ENCODE data around the gene CBX3.
"Not testable (repeated sequence)": the region's sequence is repeated elsewhere in the genome, so short reads cannot be mapped to it uniquely, and the experiment has no call there.

CBX3 gene

GRCh38 chr7:26171601-26172000 lies 29.9 kb upstream of the CBX3 start:
- no peak for DNase-seq

- DNase-seq = no peak
Observed at GRCh38 chr7:26172048-26172447, 29.5 kb upstream of the CBX3 start.

DNA sequence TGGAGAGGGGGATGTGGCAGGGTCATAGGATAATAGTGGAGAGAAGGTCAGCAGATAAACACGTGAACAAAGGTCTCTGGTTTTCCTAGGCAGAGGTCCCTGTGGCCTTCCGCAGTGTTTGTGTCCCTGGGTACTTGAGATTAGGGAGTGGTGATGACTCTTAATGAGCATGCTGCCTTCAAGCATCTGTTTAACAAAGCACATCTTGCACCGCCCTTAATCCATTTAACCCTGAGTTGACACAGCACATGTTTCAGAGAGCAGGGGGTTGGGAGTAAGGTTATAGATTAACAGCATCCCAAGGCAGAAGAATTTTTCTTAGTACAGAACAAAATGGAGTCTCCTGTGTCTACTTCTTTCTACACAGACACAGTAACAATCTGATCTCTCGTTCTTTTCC lies 25.6 kb upstream of the CBX3 start:
- DNase-seq = not testable (repeated sequence)

- DNase-seq = not testable (repeated sequence)
Observed at GRCh38 chr7:26176696-26177095, 24.8 kb upstream of the CBX3 start.

DNA sequence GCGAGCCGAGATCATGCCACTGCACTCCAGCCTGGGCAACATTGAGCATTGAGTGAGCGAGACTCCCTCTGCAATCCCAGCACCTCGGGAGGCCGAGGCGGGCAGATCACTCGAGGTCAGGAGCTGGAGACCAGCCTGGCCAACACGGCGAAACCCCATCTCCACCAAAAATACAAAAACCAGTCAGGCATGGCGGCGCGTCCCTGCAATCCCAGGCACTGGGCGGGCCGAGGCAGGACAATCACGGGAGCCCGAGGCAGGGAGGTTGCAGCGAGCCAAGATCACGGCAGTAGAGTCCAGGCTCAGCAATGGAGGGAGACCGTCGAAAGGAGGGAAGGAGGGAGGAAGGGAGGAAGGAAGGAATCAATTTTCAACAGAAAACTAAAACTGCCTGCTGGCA lies 24.3 kb upstream of the CBX3 start:
- DNase-seq = not testable (repeated sequence)

- no peak for DNase-seq
Observed at GRCh38 chr7:26178272-26178960, 23.1 kb upstream of the CBX3 start.

DNA sequence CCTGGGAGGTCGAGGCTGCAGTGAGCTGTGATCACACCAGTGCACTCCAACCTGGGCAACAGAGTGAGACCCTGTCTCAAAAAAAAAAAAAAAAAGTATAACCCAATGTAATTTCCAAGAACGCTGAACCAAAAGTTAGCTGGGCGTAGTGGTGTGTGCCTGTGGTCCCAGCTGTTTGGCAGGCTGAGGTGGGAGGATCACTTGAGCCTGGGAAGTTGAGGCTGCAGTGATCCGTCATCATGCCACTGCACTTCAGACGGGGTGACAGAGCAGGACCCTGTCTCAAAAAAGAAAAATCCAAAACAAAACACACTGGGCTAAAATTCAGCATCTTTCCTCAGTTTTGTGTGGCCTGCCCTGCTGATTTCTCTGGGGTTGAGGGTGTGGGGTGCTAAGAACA lies 22.1 kb upstream of the CBX3 start:
- no peak for DNase-seq

DNA sequence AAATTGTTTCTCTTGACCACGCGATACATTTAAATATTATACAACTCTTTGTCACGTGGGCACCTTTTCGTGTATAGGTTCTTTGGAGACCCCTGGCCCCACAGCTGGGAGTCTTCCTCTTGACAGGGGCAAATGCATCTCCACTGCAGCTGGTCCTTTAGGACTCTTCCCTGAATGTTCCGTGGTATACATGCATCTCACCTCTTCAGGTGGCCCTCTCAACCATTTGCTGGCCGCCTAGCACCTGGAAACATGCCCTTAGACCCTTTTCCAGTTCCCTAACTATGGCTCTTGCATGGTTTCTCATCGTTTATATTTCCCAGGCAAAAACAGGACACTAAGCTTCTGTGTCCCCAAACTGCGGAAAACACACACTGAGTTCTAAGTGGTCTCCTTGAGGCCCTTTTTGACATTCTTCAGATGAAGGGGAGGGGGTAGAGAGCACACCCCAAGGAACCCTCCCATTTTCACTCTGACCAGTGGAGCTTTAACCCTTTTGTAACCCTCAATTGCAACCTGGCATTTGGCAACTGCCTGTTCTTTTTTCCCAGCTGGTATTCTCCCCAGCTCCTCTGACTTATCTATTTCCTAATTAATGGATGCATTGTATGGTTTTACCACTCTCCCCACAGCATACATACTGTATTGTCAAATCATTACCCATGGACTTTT lies 21.6 kb upstream of the CBX3 start:
- no peak for DNase-seq

DNA sequence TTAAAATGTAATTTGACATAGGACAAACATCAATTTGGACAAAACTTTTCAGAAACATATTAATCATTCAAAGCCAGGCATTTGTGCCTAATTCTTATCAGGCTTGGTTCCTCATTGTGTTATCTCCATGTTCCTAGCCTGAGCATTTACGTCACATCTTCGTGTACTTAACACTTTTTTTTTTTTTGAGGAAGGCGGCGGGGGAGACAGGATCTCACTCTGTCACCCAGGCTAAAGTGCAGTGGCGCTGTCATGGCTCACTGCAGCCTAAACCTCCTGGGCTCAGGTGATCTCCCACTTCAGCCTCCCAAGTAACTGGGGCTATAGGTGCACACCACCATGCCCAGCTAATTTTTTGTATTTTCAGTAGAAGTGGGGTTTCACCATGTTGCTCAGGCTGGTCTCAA lies 20.8 kb upstream of the CBX3 start:
- DNase-seq = no peak

GRCh38 chr7:26181474-26182227 lies 19.9 kb upstream of the CBX3 start:
- DNase-seq = no peak

DNA sequence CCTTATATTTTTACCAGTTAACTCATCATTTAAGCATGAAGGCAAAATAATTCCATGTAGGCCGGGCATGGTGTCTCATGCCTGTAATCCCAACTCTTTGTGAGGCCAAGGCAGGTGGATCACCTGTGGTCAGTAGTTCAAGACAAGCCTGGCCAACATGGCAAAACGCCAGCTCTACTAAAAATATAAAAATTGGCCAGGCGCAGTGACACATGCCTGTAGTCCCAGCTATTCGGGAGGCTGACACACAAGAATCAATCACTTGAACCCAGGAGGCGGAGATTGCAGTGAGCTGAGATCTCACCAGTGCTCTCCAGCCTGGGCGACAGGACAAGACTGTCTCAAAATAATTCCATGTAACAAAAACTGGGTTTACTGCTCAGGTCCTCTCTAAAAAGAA lies 19.3 kb upstream of the CBX3 start:
- no peak for DNase-seq

- DNase-seq = no peak
Observed at GRCh38 chr7:26182706-26183105, 18.8 kb upstream of the CBX3 start.

DNA sequence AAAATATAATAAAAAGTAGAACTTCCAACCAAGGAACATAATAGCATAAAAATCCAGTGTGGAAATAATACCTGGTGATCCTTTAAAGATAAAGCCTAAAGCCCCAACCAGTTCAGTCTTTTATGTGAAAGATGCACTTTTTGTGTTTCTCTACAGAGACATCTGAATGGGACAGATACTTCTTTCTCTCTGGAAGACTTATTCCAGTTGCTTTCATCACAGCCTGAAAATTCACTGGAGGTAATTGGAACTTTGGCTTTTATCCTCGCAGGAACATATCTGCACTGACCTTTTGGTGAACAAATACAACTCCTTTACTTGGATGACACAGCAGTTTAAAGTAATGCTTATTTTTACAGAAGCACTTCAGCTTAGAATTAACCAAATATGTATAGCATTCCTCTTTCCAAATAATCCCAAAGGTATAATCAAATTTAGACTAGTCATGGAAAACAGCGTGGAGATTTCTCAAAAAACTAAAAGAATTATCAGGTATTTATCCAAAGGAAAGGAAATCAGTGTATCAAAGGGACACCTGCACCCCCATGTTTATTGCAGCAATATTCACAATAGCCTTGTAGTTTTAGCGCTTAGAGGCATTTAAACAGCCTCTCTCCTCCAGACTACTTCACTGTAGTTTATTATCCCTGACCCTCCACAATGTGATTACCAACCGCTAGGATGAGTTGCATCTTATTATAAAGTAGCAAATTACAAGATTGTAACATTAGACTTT lies 17.8 kb upstream of the CBX3 start:
- no peak for DNase-seq

DNA sequence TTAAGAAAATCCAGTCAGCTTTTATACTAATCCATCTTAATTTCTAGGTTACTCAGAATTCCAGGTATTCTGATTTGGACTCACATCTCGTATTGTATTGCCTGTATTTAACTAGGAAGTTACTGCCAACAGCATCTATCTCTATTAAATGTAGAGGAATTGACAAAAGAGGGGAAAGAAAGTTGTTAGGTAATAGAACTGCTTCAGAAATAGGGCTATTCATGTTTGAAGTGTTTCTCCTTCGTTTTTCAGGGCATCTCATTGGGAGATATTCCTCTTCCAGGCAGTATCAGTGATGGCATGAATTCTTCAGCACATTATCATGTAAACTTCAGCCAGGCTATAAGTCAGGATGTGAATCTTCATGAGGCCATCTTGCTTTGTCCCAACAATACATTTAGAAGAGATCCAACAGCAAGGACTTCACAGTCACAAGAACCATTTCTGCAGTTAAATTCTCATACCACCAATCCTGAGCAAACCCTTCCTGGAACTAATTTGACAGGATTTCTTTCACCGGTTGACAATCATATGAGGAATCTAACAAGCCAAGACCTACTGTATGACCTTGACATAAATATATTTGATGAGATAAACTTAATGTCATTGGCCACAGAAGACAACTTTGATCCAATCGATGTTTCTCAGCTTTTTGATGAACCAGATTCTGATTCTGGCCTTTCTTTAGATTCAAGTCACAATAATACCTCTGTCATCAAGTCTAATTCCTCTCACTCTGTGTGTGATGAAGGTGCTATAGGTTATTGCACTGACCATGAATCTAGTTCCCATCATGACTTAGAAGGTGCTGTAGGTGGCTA lies 17.1 kb upstream of the CBX3 start:
- DNase-seq = not testable (repeated sequence)

DNA sequence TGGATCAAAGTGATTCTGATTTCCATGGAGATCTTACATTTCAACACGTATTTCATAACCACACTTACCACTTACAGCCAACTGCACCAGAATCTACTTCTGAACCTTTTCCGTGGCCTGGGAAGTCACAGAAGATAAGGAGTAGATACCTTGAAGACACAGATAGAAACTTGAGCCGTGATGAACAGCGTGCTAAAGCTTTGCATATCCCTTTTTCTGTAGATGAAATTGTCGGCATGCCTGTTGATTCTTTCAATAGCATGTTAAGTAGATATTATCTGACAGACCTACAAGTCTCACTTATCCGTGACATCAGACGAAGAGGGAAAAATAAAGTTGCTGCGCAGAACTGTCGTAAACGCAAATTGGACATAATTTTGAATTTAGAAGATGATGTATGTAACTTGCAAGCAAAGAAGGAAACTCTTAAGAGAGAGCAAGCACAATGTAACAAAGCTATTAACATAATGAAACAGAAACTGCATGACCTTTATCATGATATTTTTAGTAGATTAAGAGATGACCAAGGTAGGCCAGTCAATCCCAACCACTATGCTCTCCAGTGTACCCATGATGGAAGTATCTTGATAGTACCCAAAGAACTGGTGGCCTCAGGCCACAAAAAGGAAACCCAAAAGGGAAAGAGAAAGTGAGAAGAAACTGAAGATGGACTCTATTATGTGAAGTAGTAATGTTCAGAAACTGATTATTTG lies 16.3 kb upstream of the CBX3 start:
- no peak for DNase-seq

DNA sequence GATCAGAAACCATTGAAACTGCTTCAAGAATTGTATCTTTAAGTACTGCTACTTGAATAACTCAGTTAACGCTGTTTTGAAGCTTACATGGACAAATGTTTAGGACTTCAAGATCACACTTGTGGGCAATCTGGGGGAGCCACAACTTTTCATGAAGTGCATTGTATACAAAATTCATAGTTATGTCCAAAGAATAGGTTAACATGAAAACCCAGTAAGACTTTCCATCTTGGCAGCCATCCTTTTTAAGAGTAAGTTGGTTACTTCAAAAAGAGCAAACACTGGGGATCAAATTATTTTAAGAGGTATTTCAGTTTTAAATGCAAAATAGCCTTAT lies 15.7 kb upstream of the CBX3 start:
- no peak for DNase-seq

DNA sequence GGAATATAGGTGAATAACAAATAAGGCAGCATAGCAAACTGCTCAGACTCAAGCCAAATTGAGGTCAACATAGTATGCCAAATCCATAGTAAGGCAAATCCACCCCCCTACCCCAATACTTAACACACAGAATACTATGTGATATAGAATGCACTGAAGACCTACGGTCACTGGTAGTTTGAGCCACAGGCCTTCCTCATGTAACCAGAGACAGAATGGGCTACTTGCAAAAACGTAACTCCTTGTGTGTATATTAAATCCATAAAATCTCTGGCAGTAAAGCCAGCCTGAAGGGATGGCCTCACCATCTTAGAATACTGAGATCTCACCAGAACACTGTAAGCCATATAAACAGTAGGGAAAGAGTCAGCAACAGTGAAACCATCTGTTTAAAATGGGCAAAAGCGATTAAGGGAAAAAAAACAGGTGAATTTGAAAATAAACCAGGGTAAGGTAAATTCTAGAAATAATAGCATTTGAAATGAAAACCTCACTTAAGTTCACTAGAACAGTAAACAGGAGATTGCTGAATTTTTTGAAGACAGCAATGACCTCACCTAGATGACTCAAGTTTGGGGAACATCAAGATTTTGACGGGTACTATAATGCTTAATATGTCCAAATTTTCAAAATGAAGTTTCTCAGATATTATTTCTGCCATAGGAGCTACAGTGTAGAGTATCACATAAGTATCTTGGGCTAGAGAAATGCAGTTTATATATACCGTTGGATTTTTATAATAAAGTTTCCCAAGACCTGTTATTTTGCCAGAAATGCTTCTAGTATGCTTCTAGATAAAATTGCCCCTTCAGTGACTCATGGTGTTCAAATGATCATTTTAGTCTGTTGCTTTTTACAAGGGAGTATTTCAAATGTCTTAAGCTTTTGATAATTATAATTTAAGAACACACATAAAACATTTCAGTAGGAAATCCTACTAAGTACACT lies 14.9 kb upstream of the CBX3 start:
- no peak for DNase-seq

DNA sequence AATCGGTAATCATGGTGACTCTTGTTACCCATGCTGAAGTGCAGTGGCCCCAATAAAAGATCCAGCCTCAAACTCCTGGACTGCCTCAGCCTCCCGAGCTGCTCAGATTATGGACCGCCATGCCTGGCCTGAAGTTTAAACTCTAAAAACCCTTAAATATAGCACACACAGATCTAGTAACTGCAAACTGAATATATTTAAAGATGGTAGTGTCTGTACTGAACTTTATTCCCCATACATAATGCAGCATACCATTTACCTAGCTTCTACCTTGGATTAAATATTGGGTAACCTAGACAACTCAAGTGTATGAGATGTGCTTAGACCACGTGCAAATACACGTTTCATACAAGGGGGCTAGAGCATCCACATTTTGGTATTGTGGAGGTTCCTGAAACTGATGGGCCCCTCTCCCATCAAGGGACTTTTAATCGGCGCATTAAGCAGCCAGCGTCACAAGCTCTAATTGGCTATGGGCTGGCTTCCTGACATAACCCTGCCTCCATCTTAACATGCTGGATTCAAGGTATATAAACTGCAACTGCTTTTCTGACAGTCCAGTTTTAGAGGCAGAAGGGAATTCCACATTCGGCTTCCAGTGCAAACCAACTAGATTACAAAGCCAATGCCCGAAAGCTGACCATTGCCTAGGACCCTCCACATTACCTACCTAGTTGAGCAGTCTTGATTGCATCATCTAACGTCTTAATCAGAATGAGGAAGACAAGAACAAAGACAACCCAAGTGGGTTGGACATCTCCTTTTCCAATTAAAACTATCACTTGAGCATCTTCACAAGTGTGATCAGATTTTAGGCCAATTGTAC lies 14.0 kb upstream of the CBX3 start:
- DNase-seq = no peak

DNA sequence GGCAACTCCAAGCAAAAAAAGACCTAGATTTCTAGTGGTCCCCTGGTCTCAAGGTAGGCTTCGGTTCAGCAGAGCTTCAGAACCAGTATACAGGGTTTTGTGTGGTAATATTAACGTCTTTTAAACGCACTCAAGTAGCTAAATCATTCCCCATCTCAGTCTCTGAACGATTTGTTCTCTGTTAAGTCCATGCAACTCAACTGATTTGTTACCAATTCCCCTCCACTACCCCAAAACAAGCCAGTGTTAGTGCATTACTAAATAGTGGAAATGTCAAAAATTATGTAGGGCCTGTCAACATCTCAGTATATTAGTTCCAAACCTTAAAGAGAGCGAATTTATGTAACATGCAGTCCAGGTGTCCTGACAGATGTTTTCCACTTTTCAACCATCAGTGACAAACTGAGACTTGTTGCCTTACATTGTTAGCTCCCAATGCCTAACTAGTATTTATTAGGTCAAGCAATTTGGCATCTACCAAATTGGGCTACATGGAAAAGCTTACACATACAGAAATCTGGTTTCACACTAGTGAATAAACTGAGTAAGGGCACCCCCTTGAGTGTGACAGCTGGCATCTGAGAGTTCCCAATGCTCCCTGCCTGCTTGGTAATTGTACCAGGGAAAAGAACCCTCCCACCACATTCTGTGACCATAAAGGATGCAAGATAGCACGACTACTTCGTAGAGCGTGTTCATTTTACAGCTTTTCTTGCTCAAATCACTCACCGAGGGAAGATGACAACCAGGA lies 13.2 kb upstream of the CBX3 start:
- DNase-seq = no peak
